Erythroblast (primary cell): ENCODE measurements around the gene AK5.

Experiments
- GATA1 ChIP-seq: IDR thresholded peaks from 2 replicates; pipeline ENCODE4 v1.6.1; 2011; ENCODE audit warnings: low read depth, mild to moderate bottlenecking, control low read depth, low read length, moderate library complexity
- POLR2A ChIP-seq: IDR thresholded peaks from 2 replicates; pipeline ENCODE4 v1.6.1; 2011; ENCODE audit warnings: mild to moderate bottlenecking, low read length

DNA sequence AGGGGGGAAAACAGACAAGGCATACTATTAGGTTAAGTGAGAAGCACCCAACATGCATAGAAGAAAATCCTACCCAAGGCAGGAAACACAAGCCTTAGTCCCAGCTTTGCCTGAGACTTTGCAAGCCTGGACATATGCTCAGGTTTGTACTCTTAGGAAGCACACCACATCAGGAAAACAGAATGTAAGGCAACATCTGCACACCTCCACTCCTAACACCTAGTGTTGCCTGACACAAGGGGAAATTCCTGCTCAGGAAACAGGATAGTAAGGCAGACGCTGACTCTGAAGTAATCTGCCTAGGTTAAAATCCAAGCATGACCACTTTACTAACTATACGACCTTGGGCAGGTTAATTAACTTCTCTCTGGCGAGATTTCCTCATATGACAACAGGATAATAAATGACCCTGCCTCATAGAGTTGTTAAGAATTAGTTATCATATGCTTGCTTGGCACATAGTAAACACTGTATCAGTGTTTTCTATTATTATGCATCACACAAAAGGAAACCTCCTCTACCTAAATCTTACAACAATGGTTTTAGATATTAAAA is 280.9 kb downstream of the AK5 start:
- TF ChIP-seq POLR2A (no peak), GATA1 (no peak)
